H9 (cell line): ENCODE results near the gene MR1. TPM values are rescaled to one million over a fixed set of nuclear protein-coding genes. Genes with fewer than 3 reads are reported as not detected.
A peak's percentile ranks its signal among the peaks of the same experiment; 100 is the strongest.

Experiments used
- DNase-seq: peaks from one replicate; pipeline ENCODE4 v3.0.0-alpha.2; 2017
- H2AFZ ChIP-seq: one replicate; pipeline ENCODE4 v1.6.1; 2013; ENCODE audit warnings: mild to moderate bottlenecking, low read length, control low read depth, moderate library complexity
- H2AK5ac ChIP-seq: 2 replicates; pipeline ENCODE4 v1.6.1; 2013; ENCODE audit warnings: low read length, control low read depth, mixed read lengths; ENCODE audit not compliant: insufficient read length
- H2BK120ac ChIP-seq: one replicate; pipeline ENCODE4 v1.6.1; 2013; ENCODE audit warnings: low read depth, mild to moderate bottlenecking, low read length, control low read depth, inconsistent platforms; ENCODE audit not compliant: poor library complexity, severe bottlenecking
- H2BK12ac ChIP-seq: 2 replicates; pipeline ENCODE4 v1.6.1; 2013; ENCODE audit warnings: low read length, control low read depth, mixed read lengths, low read depth; ENCODE audit not compliant: insufficient read length
- H2BK15ac ChIP-seq: 2 replicates; pipeline ENCODE4 v1.6.1; 2013; ENCODE audit warnings: low read depth, low read length, control low read depth
- H2BK20ac ChIP-seq: one replicate; pipeline ENCODE4 v1.6.1; 2013; ENCODE audit warnings: low read depth, mild to moderate bottlenecking, low read length, control low read depth, inconsistent platforms; ENCODE audit not compliant: poor library complexity, severe bottlenecking
- H2BK5ac ChIP-seq: 2 replicates; pipeline ENCODE4 v1.6.1; 2013; ENCODE audit warnings: low read length, control low read depth, mixed read lengths; ENCODE audit not compliant: insufficient read length
- H3K14ac ChIP-seq: 2 replicates; pipeline ENCODE4 v1.6.1; 2013; ENCODE audit warnings: low read length, control low read depth; ENCODE audit not compliant: insufficient read depth
- H3K18ac ChIP-seq: 2 replicates; pipeline ENCODE4 v1.6.1; 2013; ENCODE audit warnings: low read depth, mild to moderate bottlenecking, mixed read lengths, low read length, control low read depth; ENCODE audit not compliant: insufficient read length
- H3K23ac ChIP-seq: 2 replicates; pipeline ENCODE4 v1.6.1; 2013; ENCODE audit warnings: low read length, control low read depth, mixed read lengths, low read depth; ENCODE audit not compliant: insufficient read length
- H3K23me2 ChIP-seq: 2 replicates; pipeline ENCODE4 v1.6.1; 2013; ENCODE audit warnings: low read depth, mild to moderate bottlenecking, mixed read lengths, low read length, control low read depth; ENCODE audit not compliant: insufficient read length, poor library complexity, severe bottlenecking
- H3K27ac ChIP-seq: 2 replicates; pipeline ENCODE4 v1.5.1; 2013; ENCODE audit warnings: low read length, control low read depth, mixed read lengths, low read depth; ENCODE audit not compliant: insufficient read length
- H3K27me3 ChIP-seq: 2 replicates; pipeline ENCODE4 v1.6.1; 2013; ENCODE audit warnings: low read length, control low read depth, inconsistent platforms; ENCODE audit not compliant: insufficient read depth
- H3K4ac ChIP-seq: 2 replicates; pipeline ENCODE4 v1.6.1; 2013; ENCODE audit warnings: low read depth, mild to moderate bottlenecking, control low read depth, inconsistent platforms, low read length, moderate library complexity
- H3K4me1 ChIP-seq: 2 replicates; pipeline ENCODE4 v1.6.1; 2013; ENCODE audit warnings: low read length, control low read depth, inconsistent platforms; ENCODE audit not compliant: insufficient read depth
- H3K4me2 ChIP-seq: 2 replicates; pipeline ENCODE4 v1.6.1; 2013; ENCODE audit warnings: low read length, control low read depth, mixed read lengths; ENCODE audit not compliant: insufficient read length, insufficient read depth
- H3K56ac ChIP-seq: 2 replicates; pipeline ENCODE4 v1.6.1; 2013; ENCODE audit warnings: low read depth, mild to moderate bottlenecking, mixed read lengths, low read length, control low read depth; ENCODE audit not compliant: insufficient read length
- H3K79me1 ChIP-seq: 2 replicates; pipeline ENCODE4 v1.6.1; 2013; ENCODE audit warnings: low read depth, mild to moderate bottlenecking, moderate library complexity, low read length, control low read depth, inconsistent platforms; ENCODE audit not compliant: insufficient read depth, poor library complexity, severe bottlenecking
- H3K79me2 ChIP-seq: 2 replicates; pipeline ENCODE4 v1.6.1; 2013; ENCODE audit warnings: low read length, control low read depth, inconsistent platforms; ENCODE audit not compliant: insufficient read depth
- H3K9ac ChIP-seq: 2 replicates; pipeline ENCODE4 v1.6.1; 2013; ENCODE audit warnings: low read length, control low read depth, mixed read lengths; ENCODE audit not compliant: insufficient read length; ENCODE audit errors: extremely low read depth
- H3K9me3 ChIP-seq: one replicate; pipeline ENCODE4 v1.6.1; 2013; ENCODE audit warnings: low read depth, low read length, inconsistent platforms; ENCODE audit not compliant: control insufficient read depth
- H3T11ph ChIP-seq: one replicate; pipeline ENCODE4 v1.6.1; 2013; ENCODE audit warnings: mild to moderate bottlenecking, low read length, control low read depth, inconsistent platforms
- H4K20me1 ChIP-seq: one replicate; pipeline ENCODE4 v1.6.1; 2013; ENCODE audit not compliant: control insufficient read depth, insufficient read length, insufficient read depth
- H4K5ac ChIP-seq: 2 replicates; pipeline ENCODE4 v1.6.1; 2013; ENCODE audit warnings: low read depth, mild to moderate bottlenecking, mixed read lengths, low read length, control low read depth; ENCODE audit not compliant: insufficient read length
- H4K8ac ChIP-seq: replicated peaks from 2 replicates; pipeline ENCODE4 v1.6.1; 2013; ENCODE audit warnings: low read length, control low read depth, mixed read lengths, low read depth; ENCODE audit not compliant: insufficient read length
- H4K91ac ChIP-seq: 2 replicates; pipeline ENCODE4 v1.6.1; 2013; ENCODE audit warnings: low read depth, mild to moderate bottlenecking, moderate library complexity, mixed read lengths, low read length, control low read depth; ENCODE audit not compliant: insufficient read length
- H3K27ac Mint-ChIP-seq, 3 experiments: 2 replicates in 2 of 3; 3 replicates in 1 of 3; pipeline ENCODE4 v1.8.0; 2020 to 2021; ENCODE audit warnings: mixed read lengths in 3 of 3, mild to moderate bottlenecking in 1 of 3, moderate library complexity in 1 of 3
- H3K27me3 Mint-ChIP-seq: 2 replicates; pipeline ENCODE4 v1.8.0; 2021; ENCODE audit warnings: low read depth, mild to moderate bottlenecking, moderate library complexity, mixed read lengths
- H3K36me3 Mint-ChIP-seq, 3 experiments: 2 replicates in 2 of 3; 3 replicates in 1 of 3; pipeline ENCODE4 v1.8.0; 2020 to 2021; ENCODE audit warnings: low read depth in 3 of 3, mixed read lengths in 3 of 3; ENCODE audit not compliant: insufficient read depth in 1 of 3
- H3K4me1 Mint-ChIP-seq, 2 experiments: 2 replicates each; pipeline ENCODE4 v1.8.0; 2020; ENCODE audit warnings: mixed read lengths in 2 of 2
- H3K4me3 Mint-ChIP-seq, 2 experiments: 2 replicates in 1 of 2; 3 replicates in 1 of 2; pipeline ENCODE4 v1.8.0; 2020 to 2021; ENCODE audit warnings: mild to moderate bottlenecking in 2 of 2, mixed read lengths in 2 of 2, moderate library complexity in 1 of 2
- H3K9me3 Mint-ChIP-seq, 2 experiments: 2 replicates in 1 of 2; 3 replicates in 1 of 2; pipeline ENCODE4 v1.8.0; 2020; ENCODE audit warnings: mild to moderate bottlenecking in 2 of 2, mixed read lengths in 2 of 2, moderate library complexity in 1 of 2
- WGBS: extraction: QIAGEN DNeasy Blood & Tissue Kit; methylation state at CpG from one replicate; pipeline ENCODE4 v1.1.7; 2013; ENCODE audit warnings: missing lambda C conversion rate, low lambda C conversion rate, mixed read lengths; ENCODE audit not compliant: insufficient read length; ENCODE audit errors: extremely low coverage; 5-methylcytosine and 5-hydroxymethylcytosine counted together
- total RNA-seq: library from RNA; stranded (reverse); gene quantifications from 2 replicates; pipeline ENCODE4 v1.2.1, GENCODE V29; 2021
- TF ChIP-seq, protein P1 (sequence below): fragments of 200-600 bp; sonication (generic); conservative IDR thresholded peaks from 3 replicates; pipeline ENCODE4 v1.8.0; 2021; ENCODE audit warnings: antibody characterized with exemption, mild to moderate bottlenecking

The MR1 gene
- total RNA-seq, 1 experiment from 2014 or later: 0.02 TPM

DNA sequence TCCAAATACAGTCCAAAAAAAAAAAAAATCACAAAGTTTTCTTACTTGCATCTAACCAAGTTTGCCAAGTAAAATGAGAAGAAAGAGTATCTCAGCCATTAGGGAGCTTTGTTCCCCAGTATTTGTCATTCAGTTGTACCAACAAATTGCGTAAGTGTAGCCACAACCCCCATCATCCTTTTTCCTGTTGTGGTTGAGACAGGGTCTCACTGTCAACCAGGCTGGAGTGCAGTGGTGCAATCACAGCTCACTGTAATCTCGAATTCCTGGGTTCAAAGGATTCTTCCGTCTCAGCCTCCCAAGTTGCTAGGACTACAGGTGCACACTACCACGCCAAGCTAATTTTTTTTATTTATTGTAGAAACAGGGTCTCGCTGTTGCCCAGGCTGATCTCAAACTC lies 20.6 kb upstream of the MR1 start:
- no peak overlapping the region for H2AK5ac ChIP-seq
- no peak overlapping the region for H3K56ac ChIP-seq
- no peak for DNase-seq
- no peak overlapping the region for H2AFZ ChIP-seq
- H3K14ac ChIP-seq: no peak overlapping the region
- peaks cover 42% of the 10 kb centered on the region; the same call in 1 of the 2 replicates for H3K79me2 ChIP-seq
- no peak overlapping the region for H4K8ac ChIP-seq
- no peaks in the 10 kb centered on the region for H3K9me3 ChIP-seq
- H3K27me3 Mint-ChIP-seq: no peaks in the 10 kb centered on the region
- peaks cover 3 to 18% of the 10 kb centered on the region in 2 experiments; a peak in 3 of 4 replicates for H3K4me1 Mint-ChIP-seq
- H3K27ac Mint-ChIP-seq: 0 out of 7 replicates have a peak overlapping the region, but pooled peaks of 1 of the 3 experiments have one; percentile 37
- no peak overlapping the region for H3T11ph ChIP-seq
- H3K18ac ChIP-seq: no peak overlapping the region
- H3K79me1 ChIP-seq: peaks cover 10% of the 10 kb centered on the region
- H3K9ac ChIP-seq: no peak overlapping the region
- H3K27me3 ChIP-seq: no peaks in the 10 kb centered on the region
- H3K4me2 ChIP-seq: no peak overlapping the region
- H4K20me1 ChIP-seq: no peaks in the 10 kb centered on the region
- H4K5ac ChIP-seq: no peak overlapping the region
- no peaks in the 10 kb centered on the region for H3K9me3 Mint-ChIP-seq
- H3K23ac ChIP-seq: no peak overlapping the region
- TF ChIP-seq, protein P1, sequence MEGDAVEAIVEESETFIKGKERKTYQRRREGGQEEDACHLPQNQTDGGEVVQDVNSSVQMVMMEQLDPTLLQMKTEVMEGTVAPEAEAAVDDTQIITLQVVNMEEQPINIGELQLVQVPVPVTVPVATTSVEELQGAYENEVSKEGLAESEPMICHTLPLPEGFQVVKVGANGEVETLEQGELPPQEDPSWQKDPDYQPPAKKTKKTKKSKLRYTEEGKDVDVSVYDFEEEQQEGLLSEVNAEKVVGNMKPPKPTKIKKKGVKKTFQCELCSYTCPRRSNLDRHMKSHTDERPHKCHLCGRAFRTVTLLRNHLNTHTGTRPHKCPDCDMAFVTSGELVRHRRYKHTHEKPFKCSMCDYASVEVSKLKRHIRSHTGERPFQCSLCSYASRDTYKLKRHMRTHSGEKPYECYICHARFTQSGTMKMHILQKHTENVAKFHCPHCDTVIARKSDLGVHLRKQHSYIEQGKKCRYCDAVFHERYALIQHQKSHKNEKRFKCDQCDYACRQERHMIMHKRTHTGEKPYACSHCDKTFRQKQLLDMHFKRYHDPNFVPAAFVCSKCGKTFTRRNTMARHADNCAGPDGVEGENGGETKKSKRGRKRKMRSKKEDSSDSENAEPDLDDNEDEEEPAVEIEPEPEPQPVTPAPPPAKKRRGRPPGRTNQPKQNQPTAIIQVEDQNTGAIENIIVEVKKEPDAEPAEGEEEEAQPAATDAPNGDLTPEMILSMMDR: no peak
- no CpG with 5 or more reads among the region's 5 CpGs for WGBS
- no peak overlapping the region for H2BK12ac ChIP-seq
- no peak overlapping the region for H2BK20ac ChIP-seq
- H2BK120ac ChIP-seq: no peak overlapping the region
- no peak overlapping the region for H2BK15ac ChIP-seq
- H2BK5ac ChIP-seq: no peak overlapping the region
- H3K23me2 ChIP-seq: no peaks in the 10 kb centered on the region
- no peak overlapping the region for H3K4ac ChIP-seq
- no peaks in the 10 kb centered on the region; the same call in 1 of the 2 replicates for H3K4me1 ChIP-seq
- no peak overlapping the region for H3K27ac ChIP-seq
- no peak overlapping the region for H4K91ac ChIP-seq
- H3K4me3 Mint-ChIP-seq: no peak overlapping the region
- peaks cover 3 to 7% (median 3%) of the 10 kb centered on the region in 3 experiments; a peak in 6 of 7 replicates for H3K36me3 Mint-ChIP-seq
